HG03095 (cell line): ENCODE results near the gene CORIN.
"Not testable (repeated sequence)": the region's sequence is repeated elsewhere in the genome, so short reads cannot be mapped to it uniquely, and the experiment has no call there.

Experiments
- ATAC-seq: cut with Tn5 transposase; IDR thresholded peaks from one replicate; pipeline ENCODE4 v1.9.1; 2021; ENCODE audit warnings: moderate library complexity; ENCODE audit not compliant: unreplicated experiment

CORIN gene

DNA sequence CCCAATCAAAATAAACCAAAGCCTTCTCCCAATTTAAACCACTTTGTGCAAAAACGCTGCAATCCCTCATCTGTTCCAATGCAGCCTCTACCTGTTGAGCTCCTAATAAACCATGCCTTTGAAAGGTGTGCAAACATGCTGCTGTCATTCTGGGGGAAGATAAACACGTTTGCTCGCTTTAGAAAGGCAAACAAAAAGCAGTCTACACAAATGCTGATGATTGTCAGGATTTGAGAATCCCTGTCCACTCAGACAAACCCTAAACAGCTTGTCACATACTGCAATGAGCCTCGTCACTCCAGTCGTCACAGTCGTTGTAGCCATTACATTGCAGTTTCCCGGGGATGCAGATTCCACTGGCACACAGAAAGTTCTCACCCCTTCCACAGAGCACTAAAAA, 145.2 kb downstream of the CORIN start:
- no peak for ATAC-seq

GRCh38 chr4:47691757-47692383, 146.0 kb downstream of the CORIN start:
- not testable (repeated sequence) for ATAC-seq

DNA sequence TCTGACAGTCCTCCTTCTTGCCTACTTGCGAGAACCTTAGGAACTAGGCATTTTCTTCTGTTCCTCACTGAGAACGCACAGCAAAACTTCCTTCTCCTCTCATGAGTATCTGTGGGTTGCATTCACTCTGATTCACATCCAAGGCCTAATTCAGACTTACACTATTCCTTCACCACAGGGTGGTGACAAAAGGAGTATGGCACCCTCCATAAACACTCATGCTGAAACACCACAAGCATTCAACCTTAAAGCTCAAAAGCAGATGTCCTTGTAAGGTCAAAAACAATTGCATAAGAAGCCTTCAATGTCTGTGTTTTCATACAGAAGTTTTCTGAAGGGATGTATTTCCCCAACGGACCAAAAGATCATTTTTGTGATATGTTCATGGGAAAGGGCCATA, 147.3 kb downstream of the CORIN start:
- ATAC-seq: no peak

DNA sequence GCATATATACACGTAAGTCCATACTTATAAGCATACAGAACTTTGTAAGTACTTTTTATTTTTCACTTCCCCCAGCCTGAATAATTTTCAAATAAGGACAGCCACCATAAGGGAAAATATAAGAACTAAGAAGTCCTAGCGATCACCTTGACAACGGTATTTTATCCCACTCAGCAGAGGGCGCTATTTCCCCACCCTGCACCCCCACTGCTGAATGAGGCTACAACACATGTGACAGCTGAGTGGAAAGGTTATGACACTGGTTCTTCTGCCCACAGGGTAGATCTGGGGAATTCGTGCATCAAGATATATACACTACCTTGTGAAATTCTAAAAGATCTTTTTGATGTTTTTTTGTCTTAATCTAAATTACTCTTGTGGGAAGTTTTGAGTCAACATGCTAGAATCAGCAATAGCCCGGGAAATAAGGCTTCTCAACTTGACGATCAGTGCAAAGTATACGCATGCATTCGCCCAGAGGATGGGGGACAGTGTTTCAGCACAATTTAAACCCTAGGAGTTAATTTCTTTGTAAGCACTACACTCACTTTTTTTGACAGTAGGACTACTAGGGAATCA, 151.5 kb downstream of the CORIN start:
- peak; percentile 70 for ATAC-seq

- no peak for ATAC-seq
These were observed 162.1 kb downstream of the CORIN start for GRCh38 chr4:47675806-47676205.

GRCh38 chr4:47674144-47674543, 163.7 kb downstream of the CORIN start:
- no peak for ATAC-seq

- no peak for ATAC-seq
These were observed 165.2 kb downstream of the CORIN start for GRCh38 chr4:47672696-47673095.

DNA sequence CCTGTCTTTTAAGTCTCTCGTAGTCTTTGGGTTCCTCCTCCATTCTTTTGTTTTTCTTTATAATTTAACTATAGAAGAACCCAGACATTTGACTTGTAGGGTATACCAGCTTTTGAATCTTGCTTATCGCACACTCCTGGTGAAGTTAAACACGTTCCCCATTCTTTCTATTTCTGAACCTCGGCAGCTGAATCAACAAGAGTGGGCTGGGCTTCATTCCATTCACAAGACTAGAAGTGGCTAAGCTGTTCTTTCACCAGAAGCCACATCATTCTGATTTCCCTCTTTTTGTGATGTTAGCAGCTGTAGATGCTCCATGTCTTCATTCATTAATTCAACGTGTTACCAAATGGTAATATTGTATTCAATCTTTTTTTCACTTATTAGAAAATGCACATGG, 167.9 kb downstream of the CORIN start:
- ATAC-seq: no peak

DNA sequence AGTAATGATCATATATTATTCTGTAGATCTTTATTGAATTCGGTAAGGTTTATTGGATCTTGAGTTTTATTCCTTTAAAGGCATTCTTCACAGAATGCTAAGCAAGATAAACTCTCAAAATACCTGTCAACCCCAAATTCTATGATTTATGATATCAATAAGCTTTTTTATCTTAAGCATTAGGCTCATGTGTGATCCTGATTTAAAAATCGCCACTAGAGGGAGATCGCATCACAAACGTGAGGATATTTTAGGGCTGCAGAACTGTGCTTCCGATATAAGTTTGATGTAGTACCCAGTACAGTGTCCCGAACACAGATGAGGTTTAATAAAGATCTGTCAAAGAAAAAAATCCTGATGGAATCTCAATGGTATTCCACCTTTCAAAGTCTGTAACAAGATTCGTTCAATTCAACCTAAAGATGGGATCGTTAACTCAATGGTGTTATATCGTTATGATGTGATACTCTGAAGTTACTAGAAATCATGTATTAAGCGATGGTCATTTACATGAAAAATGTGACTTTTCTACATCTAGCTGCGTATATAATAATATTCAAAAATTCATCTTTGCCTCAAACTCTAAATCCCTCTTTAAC, 169.0 kb downstream of the CORIN start:
- peak; percentile 78 for ATAC-seq

GRCh38 chr4:47668256-47668655, 169.6 kb downstream of the CORIN start:
- no peak for ATAC-seq

DNA sequence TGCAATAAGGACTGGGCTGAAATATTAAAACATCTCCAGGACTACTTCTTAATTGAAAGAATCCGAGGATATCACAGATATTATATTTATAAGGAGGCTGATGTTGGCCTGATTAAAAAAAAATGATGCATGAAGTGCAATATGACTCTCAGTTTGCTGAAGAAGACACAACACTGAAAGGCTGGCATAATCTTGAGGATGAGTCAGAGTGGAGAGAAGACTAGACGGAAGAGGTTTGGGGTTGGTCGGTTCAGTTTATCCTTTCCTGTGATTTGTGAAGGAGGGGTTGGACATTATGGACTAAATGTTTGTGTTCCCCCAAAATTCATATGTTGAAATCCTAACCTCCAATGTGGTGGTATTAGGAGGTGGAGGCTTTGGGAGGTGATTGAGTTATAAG, 170.3 kb downstream of the CORIN start:
- ATAC-seq: no peak

DNA sequence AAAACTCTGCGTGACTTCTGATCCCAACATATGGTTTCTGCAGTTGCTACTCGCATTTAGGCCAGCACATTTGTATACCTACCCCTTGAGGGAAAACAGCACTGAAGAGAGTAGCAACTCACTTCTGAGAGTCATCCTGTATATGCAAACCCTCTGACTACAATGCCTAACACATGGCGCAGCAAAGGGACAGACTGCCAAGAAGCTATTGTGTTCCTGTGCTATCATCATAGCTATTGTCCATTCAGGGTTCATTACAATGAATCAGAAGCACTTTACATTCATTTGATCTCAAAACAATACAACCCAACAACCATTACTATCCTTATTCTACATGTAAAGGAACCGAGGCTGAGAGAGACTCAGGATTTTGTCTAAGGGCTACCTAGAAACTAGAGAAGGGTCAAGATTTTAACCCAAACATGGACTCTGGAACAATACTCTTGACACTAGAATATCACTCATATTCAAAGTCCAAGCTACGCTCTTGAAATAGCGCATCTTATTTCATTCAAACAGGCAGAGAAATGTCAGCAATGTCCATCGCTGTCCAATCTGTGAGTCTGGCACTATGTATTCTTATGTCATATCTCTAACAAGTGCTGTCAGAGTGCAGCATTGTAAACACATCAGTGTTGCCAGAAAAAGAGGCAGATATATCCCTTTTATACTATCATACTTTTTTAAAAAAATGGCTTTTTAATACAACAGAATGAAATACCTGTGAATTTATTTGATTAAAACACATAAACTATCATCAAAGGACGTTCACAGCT, 173.6 kb downstream of the CORIN start:
- no peak for ATAC-seq

- ATAC-seq: no peak
These were observed 174.9 kb downstream of the CORIN start for GRCh38 chr4:47662975-47663374.

GRCh38 chr4:47661741-47662140, 176.1 kb downstream of the CORIN start:
- ATAC-seq: no peak

GRCh38 chr4:47659342-47659741, 178.5 kb downstream of the CORIN start:
- ATAC-seq: no peak

DNA sequence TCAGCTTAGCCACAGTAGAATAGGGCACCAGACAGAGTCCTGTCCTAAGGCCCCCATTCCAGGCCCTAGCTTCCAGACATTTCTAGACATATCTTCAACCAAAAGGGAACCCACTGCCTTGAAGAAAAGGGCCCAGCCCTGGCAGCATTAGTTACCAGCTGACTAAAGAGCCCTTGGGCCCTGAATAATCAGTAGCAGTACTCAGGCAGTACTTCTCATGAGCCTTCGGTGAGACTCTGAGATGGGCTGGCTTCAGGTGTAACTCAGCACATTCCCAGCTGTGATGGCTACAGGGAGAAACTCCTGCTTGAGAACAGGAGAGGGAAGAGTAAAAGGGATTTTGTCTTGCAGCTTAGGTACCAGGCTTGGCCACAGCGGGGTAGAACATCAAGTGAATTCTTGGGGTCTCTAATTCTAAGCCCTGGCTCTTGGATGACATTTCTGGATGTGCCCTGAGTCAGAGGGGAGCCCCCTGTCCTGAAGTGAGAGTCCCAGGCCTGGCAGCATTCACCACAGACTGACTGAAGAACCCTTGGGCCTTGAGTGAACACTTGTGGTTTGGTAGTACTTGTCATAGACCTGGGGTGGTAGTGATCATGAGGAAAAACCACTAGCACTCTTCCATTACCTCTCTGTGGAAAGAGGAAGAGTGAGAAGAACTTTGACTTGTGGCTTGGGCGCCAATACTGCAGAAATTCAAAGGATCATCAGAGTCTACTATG, 182.7 kb downstream of the CORIN start:
- no peak for ATAC-seq

- ATAC-seq: no peak
These were observed 185.8 kb downstream of the CORIN start for GRCh38 chr4:47652092-47652491.

- no peak for ATAC-seq
These were observed 186.6 kb downstream of the CORIN start for GRCh38 chr4:47651231-47651630.

DNA sequence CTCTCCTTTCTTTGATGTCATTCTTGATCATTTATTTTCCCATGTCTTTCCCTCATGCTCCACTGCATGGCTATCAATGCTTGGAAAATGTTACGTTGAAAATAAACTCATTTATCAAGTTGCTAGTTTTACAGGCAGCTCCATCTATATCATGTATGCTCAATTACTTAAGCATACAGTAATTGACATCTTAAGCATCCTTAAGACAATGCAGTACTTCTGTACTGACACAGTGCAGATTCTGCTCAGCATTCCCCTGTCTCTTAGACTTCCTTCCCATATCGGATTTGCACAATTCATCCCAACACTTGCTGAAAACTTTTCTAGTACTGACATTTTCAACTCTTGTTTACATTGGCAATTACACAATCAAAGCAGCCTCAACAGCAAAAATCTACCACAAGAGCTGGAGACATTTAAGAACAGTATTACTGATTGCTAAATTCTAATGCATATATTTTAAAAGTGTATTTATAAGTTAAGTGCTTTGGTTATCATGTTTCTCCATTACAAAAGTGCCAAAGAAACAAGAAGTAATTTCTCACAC, 187.2 kb downstream of the CORIN start:
- ATAC-seq: no peak

- ATAC-seq: no peak
These were observed 190.3 kb downstream of the CORIN start for GRCh38 chr4:47647544-47647943.

- ATAC-seq: no peak
These were observed 190.8 kb downstream of the CORIN start for GRCh38 chr4:47647029-47647428.
